HG03457 (cell line): ENCODE measurements around the gene FCRLA.

Experiments
- ATAC-seq: cut with Tn5 transposase; IDR thresholded peaks from one replicate; pipeline ENCODE4 v1.9.1; 2021; ENCODE audit warnings: moderate number of reproducible peaks; ENCODE audit not compliant: unreplicated experiment

FCRLA gene

DNA sequence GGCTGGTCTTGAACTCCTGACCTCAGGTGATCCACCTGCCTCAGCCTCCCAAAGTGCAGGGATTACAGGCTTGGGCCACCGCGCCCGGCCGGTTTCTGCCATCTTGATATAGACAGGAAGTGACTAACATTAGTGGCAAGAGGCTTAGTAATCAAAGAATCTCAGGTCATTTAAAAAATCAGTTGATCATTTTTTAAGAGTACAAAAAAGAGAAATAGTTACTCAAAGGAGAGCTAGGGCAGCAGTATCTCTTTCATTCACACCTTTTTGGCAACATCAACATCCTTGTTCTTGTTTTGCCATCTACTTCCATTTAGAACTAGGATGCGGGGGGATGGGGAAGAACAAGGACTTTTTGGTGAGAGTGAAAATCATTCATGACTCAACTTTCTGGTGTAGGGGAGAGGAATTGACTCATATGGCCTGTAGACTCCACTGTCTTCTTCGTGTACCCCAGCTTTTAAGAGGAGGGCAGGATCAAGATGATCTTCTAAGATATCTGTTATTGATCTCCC lies 23.1 kb downstream of the FCRLA start:
- no peak for ATAC-seq

DNA sequence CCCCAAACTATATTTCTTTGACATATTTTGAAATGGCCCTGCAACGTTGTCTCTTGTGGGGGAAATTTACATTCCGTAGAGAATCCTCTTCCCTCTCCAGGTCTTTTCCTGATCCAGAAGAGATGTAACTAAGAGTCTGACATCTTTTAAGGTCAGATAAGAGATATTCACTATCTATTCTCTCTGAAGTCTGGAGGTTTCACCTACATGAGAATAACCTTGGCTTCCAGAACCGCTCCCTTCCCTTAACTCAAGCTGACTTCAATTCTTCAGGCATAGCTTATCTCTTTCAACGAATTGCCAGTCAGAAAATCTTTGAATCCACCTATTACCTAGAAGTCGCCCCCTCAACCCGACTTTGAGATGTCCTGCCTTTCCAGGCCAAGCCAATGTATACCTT lies 24.2 kb downstream of the FCRLA start:
- no peak for ATAC-seq

DNA sequence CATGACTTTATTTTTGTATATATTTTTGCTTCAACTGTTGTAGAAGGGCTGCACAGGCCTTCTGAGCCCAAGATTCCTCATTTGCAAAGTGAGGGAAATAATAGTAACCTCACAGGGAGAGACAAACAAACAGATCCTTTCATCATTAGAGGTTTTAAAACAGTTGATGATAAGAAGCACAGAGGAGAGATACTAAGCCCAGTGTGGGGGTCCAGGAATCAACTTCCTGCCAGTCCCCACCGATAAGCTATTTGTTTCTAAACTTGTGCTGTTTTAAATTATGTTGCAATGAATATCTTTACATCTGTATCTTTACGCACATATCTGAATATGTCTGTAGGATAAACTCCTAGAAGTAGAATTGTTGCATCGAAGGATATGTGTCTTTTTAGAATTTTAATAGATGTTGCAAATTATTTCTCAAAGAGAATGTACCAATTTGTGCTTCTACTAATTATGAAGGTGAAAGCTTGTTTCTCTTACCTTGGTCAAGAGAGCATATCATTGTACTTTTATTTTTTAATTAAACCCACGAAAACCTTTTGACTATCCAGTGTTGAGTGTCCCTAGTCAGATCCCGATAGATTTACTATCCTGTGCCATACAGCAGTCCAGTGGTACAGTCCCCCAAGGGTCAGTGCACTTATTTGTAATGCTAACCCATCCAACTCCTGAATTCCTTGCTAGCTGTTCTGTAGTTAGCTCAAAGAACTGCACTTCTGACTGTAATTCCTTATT lies 25.1 kb downstream of the FCRLA start:
- ATAC-seq = no peak

- ATAC-seq = no peak
Observed at GRCh38 chr1:161733526-161733925, 26.5 kb downstream of the FCRLA start.

DNA sequence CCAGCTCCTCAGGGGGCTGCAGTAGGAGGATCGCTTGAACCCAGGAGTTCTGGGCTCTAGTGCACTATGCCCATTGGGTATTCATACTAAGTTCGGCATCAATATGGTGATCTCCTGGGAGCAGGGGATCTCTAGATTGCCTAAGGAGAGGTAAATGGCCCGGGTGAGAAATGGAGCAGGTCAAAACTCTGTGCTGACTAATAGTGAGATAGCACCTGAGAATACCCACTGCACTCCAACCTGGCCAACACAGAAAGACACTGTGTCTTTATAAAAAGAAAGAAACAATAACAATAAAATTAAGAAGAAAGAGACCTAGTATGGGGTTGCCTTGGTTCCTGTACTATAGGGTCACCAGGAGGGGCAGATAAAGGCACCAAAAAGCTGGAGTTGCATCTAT lies 28.8 kb downstream of the FCRLA start:
- ATAC-seq = no peak

GRCh38 chr1:161736335-161736969 lies 29.4 kb downstream of the FCRLA start:
- ATAC-seq = no peak

- ATAC-seq = no peak
Observed at GRCh38 chr1:161737625-161738024, 30.6 kb downstream of the FCRLA start.

DNA sequence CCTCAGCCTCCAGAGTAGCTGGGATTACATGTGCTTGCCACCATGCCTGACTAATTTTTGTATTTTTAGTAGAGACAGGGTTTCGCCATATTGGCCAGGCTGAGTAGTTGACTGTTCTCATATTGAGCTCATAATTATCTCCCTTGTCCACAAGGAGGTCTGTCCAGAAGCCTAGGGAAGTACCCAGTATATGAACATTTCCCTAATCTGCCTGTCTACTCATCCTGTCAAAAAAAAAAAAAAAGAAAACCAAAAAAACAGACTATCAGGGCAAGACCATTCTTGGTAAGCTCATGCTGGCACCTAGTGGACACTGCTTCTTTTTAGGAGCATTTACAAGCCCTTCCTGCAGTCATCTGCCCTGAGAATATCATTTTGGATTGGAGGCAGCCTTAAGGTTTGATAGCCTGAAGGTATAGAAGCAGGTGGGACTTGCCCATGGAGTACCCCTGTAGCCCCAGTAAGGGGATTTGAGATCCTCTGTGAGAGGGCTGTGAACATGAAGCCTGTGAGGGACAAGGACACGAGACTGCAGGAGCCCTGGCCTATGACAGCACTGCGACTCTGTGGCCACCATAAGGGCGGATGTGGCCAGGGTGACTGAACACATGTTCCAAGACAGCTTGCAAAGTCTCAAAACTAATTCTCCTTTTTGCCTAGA lies 31.7 kb downstream of the FCRLA start:
- ATAC-seq = peak; percentile 49

GRCh38 chr1:161739865-161740566 lies 33.0 kb downstream of the FCRLA start:
- ATAC-seq = no peak

DNA sequence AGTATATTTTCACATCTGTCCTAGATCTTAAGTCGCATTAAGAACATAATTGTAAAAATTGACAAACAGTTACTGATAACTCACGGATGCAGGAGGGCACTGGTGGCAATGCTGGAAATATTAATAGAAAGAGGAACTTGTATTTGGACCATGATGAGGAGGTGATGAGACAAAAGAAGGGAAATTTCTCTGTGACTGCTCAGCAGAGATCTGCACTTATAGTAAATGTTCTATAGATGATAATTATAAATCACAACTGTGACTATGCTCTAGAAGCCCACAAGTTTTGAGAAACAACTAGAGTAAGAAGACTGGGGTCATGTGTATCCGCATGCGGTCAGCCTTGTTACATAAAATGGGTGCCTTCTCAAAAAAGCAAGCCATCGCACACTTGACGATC lies 33.9 kb downstream of the FCRLA start:
- ATAC-seq = no peak

DNA sequence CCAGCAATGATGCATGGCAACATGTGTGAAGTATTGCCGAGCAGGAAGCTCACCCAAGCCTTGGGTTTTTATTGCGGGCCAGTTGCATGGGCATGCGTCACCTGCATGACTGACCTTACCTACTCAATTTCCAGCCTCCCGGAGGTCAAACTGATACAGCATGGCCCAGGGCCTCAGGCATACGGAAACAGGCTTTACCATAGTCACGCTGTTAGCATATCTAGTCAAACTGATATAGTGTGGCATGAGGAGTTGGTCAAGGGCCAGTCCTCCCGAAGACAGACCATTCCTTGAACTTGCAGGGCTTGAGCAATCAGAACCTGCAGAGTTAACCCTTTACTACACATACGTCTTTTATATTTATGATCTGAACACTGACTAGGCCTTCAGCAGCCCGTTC lies 36.2 kb downstream of the FCRLA start:
- ATAC-seq = no peak

- ATAC-seq = no peak
Observed at GRCh38 chr1:161747801-161748200, 40.8 kb downstream of the FCRLA start.

- peak; percentile 76 for ATAC-seq
Observed at GRCh38 chr1:161749509-161750407, 42.7 kb downstream of the FCRLA start, which contains the start of gene DUSP12. Gene DUSP12 (plus strand): TSS chr1:161749786. CDS start chr1:161749802, 16 bp downstream.

DNA sequence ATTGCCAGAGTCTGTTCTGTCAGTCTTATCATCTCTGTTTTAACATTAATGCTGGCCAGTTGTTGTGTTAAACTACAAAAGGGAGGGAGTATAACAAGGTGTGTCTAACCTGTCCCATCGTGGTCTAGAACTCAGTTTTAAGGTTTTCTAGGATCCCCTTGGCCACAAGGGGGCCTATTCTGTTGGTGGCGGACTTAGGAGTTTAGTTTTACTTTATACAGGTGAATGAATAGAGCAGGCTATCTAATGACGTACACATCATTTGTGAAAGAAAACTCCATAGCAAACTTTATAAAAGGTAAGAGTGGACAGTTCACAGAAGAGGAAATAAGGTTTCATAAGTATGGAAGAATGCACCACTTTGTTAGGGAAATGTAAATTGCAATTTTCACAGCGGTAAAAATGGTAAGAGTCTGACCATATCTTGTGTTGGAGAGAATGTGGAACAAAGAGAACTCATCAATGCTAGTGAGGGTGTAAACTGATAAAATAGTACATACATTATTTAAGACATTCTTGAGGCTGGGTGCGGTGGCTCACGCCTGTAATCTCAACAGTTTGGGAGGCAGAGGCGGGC lies 56.6 kb downstream of the FCRLA start:
- ATAC-seq = no peak
